Occipital lobe (tissue), 2 donors: ENCODE data around the gene HOXD10. TPM values are rescaled to one million over a fixed set of nuclear protein-coding genes. Genes with fewer than 3 reads are reported as not detected.

Experiments used
- DNase-seq: peaks from one replicate; lab custom pipeline; 2025; lab: John Stamatoyannopoulos, UW
- total RNA-seq: library from RNA; depleted of rRNA; stranded (reverse); fragments of >200 nt; gene quantifications from one replicate; pipeline ENCODE4 v1.2.3, GENCODE V29; 2014

The HOXD10 gene
- total RNA-seq, 1 donor from 2014 or later: not detected

DNA sequence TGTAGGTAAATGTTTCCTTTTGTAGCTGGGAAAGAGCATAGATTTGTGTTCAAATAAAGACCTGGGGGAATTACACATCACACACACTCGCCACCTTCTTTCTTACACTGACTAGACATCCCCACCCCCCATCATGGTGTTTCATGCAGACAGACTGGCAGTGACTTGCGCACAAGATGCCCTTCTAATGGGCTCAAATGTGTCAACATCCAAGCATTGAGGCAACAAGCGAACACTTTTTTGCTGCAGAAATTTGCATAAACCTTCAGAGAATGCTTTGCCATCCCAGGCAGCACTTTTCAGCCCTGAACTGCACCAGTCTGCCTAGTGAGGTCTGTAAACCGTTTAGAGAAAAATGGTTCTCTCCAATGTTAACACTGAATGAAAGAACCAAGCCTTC is 17.5 kb downstream of the HOXD10 start:
- no peak for DNase-seq

DNA sequence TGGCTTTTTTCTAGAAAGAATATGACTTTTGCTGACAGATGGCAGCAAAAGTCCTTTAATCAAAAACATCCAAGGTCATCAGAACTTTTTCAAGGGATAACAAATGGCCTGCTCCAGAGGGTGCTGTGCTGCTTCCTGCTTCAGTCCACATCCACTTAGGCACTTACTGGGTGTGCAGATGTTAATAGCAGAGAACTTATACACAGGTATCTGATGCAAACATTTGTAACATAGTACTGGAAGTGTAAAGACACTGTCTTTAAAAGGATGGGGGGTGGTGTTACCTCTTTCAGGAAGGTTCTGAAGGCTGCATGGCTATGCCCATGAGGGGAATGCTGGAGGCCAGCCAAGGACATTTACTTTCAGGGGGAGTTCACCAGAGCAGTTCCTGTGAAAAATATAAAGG is 18.5 kb downstream of the HOXD10 start:
- no peak for DNase-seq

DNA sequence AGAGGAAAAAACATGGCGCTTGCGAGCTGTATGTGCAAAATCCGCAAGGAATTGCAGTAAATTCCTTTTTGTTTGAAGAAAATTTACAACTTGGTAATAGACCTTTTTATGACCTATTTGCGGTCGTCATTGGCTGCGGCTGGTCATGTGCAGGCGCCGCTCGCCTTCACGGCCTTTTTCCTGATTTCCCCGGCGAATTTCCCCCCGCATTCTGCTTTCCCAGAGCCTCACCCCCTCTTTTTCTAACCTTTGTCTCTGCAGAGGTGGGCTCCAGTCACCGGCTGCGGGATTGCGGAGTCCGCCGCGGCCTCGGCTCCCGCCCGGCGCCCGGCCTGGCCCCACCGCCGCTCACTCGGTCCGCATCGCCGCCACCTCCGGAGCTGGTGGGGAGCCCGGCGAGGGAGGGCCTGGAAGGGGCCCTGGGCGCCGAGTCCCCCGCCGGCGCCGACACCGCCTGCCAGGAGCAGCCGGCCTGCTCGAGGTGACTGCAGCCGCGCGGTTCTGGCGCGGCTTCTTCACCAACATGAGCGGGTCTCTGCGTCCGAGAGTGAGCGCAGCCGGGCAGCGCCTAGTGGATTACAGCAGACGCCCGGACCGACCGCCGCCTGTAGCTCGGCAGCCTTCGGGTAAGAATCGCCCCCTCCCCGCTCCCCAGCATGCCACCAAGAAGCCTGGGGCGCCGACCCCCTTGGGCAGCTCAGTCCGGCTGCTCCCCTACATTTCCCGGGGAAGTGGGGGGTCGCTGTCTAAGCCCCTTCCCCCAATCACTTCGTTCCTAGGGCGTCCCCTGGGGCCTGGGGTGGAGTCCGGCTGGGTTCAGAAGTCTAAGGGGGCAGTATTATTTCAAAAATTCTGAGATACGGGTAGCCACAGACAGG is 20.0 kb downstream of the HOXD10 start:
- DNase-seq: no peak

DNA sequence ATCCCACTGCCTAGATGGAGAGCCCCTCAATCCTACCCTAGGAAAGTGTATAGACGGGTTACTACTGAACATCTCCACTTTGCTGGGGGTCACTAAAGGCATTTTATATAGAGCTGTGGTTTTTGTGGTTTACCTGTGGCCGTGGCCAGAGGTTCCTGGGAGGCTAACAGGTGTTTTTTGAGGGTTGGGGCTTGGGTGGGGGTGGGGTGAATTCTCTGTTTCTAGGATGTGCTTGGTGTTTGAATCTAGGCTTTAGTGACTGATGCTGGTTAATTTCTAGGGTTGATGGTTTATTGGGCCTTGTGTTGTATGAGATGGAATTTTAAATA is 20.6 kb downstream of the HOXD10 start:
- no peak for DNase-seq

DNA sequence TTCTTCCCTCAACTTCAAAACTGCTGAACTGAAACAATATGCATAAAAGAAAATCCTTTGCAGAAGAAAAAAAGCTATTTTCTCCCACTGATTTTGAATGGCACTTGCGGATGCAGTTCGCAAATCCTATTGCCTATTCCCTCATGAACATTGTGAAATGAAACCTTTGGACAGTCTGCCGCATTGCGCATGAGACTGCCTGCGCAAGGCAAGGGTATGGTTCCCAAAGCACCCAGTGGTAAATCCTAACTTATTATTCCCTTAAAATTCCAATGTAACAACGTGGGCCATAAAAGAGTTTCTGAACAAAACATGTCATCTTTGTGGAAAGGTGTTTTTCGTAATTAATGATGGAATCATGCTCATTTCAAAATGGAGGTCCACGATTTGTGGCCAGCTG is 21.3 kb downstream of the HOXD10 start:
- DNase-seq: no peak

DNA sequence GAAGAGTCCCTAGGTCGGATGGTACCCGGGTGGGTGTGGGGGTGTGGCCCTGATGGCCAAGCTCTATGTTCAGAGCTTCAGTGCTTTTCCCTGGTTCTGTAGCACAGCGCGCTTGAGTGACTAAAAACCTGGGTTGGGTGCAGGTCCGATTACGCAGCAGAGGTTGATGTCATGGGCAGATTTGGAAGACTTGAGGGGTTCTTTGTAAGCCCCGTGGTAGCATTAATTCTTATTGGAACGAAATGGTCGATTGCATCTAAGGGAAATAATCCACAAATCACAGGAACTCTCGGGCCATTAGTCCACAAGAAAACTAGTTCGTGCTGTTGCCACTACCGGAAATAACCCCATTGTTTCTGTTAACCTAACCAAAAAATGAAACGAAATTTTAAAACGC is 21.9 kb downstream of the HOXD10 start:
- DNase-seq: no peak

DNA sequence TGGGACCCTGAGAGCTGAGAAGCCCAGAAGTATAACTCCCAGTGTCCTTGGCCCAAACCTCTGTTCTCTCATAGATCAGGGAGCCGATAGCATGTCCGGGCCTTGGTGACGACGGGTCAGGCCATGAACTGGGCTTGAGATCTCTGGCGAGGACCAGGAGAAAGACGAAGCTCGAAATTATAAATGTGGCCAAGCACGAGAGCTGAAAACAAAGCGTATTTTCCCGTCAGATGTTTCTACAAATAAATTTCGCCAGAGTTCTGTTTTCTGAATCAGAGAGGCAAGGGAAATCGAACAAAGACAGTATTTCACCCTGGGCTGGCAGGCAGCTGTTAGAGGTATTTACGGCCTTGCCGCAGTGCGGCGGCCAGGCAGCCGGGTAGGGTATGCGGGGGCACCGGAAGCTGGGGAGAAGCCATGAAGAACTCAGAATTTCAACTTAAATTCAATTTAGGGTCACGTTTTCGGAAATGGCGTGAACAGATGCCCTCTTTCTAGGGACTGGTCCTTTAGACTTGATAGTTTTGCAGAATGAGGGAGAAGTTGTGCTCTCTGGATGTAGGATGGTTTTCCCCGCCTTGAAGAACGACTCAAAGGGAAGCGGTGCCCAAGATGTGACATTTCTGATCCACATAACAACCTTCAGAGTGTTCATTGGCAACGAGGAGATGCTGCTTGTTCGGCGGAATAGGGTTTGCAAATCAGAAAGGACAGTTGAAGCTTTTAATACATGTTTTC is 22.5 kb downstream of the HOXD10 start:
- DNase-seq: no peak

DNA sequence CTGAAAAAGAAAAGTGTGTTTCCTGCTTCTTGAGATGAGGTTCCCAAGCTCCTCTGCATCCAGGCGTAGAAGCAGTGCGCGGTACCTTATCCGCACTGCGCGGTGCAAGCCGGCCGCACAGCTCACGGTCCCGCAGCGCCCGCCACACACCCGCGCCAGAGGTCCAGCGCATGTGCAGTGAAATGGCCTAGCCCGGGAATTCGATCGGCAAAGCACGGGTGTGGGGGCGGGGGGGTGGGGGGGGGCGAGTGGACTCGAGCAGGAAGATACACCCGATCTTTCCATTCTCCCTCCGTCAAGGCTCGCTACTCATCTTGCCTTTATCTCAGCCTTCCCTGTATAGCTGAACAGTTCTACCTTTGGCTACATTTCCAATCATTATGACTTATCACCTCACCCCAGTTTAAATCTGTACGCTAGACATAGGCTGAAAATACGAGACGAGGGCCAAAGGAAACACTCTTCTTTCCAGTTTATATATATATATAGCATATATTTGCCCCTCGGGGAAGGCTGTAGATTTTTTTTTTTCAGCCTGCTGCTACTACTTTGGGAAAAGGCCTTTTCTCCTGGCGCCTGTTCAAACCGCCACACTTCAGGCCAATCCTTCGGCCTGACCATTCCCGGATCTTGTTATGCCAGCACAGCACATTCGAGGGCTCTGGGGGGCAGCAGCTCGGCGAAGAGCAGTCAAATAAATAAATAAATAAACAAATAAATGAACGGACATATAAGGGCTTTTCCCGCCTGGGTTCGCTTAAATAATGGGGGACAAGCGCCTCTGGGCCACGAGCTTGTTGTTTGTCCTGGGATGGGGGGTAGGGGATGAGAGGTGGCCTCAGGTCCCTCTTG is 23.3 kb downstream of the HOXD10 start:
- no peak for DNase-seq

DNA sequence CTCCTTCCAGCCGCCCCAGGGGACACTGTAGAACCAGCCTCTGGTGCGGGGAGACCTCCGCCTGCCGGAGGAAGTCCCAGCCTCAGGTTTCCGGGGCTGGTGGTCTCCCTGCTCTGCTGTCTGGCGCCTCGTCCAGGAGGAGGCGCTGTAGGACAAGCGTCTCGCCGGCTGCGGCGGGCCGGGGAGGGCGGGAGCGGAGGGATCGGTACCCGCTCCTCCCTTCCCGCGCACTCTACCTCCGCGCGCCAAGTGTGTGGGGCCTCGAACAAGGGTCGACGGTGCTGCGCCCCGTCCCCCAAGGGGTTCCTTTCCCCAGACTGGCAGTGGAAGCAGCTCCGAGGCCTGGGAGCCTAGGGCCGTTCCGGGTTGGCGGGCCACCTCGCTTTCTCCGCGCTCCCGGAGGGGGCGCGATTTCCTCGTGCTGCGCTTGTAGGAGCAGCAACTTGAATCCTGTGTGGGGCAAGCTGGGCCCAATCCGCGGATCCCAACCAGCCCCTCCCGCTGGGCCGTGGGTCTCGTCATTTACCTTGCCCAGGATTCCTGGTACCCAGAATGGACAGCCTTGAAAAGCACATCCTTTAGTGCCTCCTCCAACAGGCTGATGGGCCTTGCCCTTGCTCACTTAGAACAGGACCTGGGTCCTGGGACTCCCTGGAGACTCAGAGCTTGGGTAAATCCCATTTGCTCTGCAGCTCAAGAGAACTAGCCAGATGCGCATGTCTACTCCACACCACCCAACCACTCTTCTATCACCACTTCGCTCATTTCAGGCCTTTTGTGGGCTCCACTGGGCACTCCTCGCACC is 24.1 kb downstream of the HOXD10 start:
- DNase-seq: peak; percentile 54

DNA sequence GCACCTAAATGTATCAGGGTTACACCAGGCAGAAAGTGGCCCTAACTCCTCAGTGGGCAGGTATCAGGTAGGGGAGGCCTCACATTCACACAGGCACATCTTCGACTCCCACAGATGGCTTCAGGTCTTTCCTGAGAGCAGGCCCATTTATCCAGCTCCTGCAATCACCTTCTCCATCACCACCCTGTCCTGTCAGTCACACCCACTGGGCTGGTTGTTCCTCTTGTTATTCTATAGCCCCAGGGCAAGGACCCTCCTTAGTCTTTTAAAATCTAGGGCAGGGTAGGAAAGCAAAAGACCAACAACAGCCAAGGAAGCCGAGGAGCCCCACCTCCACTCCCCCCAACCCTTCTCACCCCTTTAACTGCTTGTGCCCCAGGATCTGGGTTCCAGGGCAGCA is 25.7 kb downstream of the HOXD10 start:
- no peak for DNase-seq

DNA sequence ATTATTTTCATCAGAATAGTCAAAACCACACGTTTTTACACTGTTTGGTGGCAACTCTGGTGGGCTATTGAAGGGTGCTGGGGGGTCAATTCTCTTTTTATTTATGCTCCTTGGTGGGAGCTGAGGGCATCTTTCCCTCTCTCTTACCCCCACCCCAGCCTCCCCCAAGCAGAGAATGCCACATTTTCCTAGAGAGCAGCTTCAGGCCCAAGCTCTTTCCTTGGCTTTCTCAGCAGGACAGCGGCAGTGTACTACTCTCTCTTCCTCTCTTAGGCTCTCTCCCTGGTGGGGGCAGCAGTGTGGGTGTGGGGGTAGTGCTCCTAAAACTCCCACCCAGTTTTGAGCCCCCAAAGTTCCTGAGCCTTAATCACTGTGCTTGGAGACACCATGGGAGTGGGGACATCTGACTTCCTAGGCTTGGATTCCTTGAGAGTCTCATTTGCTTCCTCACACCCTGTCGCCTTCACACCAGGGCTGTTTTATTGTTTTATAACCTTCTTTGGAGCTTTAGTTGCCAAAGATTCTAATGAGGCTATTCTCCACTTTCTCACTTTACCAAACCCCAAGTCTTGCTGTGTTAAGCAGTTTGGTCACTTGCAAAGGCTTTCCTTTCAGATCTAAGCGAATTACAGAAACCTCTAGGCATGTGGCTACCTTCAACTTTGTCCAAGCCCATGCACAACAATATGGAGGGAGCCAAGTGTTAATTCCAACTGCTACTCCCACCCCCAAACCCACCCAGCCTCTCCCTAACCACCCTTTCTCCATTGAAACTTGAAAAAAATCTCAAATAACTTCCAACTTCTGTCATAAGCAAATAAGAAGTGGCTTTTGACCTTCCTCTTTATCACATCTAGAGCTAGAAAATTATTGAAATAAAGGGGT is 28.7 kb downstream of the HOXD10 start:
- DNase-seq: no peak

DNA sequence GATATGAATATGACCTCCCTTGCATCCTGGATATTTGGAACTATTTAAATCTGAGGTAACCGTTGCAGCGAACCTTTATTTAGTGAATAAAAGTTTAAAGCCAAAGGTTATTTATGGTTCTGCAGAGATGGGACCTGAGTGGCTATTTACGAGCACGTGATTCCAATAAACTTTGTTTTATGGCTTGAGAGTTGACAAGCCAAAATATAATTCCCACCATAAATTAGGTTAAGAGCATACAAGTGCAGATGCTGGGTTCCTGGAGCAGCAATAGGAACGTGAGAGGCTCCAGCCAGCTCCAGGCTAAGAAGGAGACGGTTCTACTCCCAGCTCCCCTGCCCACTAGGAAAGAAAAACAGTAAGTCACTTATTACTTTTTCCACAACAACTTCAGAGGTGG is 29.5 kb downstream of the HOXD10 start:
- DNase-seq: no peak

DNA sequence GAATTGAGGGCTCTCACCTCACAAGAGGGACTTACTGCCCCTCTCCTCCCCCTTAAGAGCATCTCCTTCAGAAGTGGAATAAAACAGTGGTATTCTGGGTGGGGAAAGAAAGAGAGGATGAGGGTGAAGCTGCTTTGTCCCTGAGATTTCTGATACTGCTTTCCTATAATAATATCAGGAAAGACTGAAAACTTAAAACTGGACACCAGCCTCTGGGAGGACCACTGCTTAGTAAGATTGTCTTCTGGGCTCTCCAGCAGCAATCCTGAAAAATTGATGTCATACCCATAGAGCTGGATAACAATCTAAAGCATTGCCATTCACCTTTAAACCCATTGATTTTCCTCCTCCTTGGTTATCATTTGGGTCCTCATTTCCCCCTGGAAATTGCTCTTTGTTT is 30.1 kb downstream of the HOXD10 start:
- DNase-seq: no peak

DNA sequence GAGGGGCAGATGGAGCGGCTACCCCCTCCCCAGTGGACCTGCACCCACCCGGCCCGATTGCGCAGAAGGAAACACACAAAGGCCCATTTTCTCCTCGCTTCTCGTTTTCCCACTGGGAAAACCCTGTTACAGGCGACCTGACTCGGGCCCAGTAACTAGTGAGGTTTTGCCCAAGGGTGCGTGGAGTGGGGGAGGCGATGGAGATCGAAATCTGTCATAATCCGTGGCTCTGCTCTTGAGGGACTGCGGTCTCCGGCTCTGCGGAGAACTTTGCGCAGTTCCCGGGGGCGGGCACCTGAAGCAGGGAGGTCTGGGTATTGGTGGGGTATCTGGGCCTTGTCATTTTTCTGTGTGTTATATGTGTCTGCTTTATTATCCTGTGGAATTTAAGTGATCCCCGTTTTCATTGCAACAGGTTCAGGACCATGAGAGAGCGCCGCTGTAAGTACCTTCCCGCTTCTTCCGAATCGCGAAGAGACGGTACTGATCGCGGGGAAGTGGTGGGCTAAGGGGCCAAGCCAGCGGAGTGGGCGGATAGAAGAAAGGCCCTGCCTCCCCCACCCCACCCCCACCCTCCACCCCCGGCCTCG is 30.7 kb downstream of the HOXD10 start:
- DNase-seq: no peak

DNA sequence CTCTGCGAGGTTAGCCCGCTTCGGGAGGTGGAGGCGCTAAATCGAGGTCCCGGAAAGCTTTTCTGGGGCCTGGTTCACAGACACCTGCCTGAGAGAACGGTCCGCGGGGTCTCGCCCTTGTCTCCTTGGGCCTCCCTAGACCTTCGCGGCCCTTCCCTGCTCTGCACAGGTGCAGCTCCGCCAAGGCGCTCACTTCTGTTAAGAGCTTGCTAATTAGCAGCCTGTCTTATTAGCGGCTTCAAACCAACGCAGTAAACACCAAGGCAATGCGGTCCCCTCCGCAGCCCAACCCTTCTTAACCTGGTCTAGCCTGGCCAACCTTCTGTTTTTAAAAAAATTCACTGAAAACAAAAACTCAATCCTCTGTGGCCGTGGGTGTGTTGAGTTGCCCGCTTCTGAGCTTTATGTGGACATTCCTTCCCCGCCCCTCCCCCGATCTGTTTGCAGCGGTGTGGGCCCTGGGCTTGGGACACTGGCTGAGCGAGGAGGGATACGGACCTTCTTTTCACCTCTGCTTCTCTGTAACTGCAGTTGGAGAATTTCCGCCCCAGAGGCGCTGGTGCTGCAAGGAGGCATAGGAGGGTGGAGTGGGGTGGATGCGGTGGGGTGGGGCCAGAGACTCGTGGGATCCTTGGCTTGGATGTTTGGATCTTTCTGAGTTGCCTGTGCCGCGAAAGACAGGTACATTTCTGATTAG is 31.4 kb downstream of the HOXD10 start:
- DNase-seq: no peak

DNA sequence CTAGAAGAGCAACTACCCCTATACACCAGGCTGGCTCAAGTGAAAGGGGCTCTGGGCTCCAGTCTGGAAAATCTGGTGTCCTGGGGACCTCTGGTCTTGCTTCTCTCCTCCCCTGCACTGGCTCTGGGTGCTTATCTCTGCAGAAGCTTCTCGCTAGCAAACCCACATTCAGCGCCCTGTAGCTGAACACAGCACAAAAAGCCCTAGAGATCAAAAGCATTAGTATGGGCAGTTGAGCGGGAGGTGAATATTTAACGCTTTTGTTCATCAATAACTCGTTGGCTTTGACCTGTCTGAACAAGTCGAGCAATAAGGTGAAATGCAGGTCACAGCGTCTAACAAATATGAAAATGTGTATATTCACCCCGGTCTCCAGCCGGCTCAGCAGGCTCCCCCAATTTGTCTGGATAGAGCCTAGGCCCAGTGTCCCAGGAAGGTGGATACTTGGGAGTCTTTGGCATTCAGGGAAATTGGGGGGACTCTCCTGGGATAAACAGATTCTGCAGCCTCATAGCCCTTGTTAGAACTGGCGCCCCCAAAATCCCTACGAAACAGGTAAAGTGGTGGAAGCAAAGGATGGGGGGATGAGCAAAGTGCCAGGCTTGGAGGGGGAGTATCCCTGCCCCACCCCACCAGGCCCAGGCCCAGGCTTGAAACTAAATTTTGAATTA is 32.3 kb downstream of the HOXD10 start:
- no peak for DNase-seq

DNA sequence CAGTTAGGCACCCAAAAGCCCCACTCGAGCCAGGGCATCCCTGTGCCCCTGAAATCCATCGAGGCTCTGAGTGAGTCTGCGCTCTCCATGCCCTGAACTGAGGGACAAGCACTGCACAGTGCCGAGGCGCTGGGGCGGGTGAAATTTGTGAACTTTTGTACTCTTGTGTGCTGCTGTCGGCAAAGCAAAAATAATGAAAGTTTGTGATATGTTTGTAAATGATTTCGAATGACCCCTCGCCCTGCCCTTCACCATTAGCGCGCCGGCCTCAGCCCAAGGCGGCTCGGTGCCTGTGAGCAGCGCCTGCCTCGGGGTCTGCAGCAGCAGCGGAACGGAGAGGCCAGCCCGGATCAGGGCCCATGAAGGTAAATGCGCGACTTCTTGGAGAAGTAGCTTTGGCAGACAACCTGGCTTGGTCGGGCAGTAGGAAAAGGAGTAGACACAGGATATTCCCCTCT is 32.9 kb downstream of the HOXD10 start:
- DNase-seq: no peak

DNA sequence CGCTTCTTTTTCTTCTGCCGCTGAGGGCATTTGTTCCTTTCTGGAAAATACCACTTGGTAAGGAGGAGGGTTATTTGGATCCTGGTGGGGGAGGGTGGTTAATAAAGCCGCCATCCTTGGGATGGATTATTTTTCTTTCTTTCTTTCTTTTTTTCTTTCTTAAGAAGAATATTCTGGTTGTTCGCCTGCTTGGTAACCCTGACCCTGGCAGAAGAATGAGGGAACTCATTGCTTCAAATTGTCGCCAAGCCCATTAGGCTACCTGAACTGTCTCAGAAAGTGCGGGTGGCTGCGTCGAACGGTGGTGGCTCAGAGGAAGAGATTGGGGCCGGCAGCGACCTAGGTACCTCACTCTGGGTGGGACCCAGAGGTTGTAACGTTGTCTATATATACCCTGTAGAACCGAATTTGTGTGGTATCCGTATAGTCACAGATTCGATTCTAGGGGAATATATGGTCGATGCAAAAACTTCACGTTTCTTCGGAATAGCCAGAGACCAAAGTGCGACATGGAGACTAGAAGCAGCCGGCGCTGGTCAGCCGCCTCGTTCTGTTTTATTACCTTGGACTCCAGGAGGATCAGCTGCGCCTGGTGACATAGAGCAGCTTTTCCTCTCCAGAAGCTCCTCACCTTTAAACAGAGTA is 33.5 kb downstream of the HOXD10 start:
- no peak for DNase-seq
